GM21576 (cell line): Measurements from ENCODE around the gene LRTM1.

ENCODE experiments used
- ATAC-seq: cut with Tn5 transposase; IDR thresholded peaks from one replicate; pipeline ENCODE4 v1.9.1; 2021; ENCODE audit warnings: mild to moderate bottlenecking, moderate library complexity; ENCODE audit not compliant: unreplicated experiment

Gene LRTM1

GRCh38 chr3:54928046-54928770, at the start of gene LRTM1:
TSS of gene LRTM1 (minus strand) at chr3:54928059. CDS start at chr3:54927911, 148 bp downstream.
- no peak for ATAC-seq

- ATAC-seq: no peak
These were observed 49.6 kb upstream of the LRTM1 start for GRCh38 chr3:54977439-54977838.

GRCh38 chr3:54970895-54971294, 43.0 kb upstream of the LRTM1 start:
- ATAC-seq: no peak

- no peak for ATAC-seq
These were observed 41.8 kb upstream of the LRTM1 start for GRCh38 chr3:54969652-54970051.

GRCh38 chr3:54968546-54969172, 40.8 kb upstream of the LRTM1 start:
- no peak for ATAC-seq

GRCh38 chr3:54967731-54968161, 39.9 kb upstream of the LRTM1 start:
- ATAC-seq: no peak

GRCh38 chr3:54966979-54967378, 39.1 kb upstream of the LRTM1 start:
- ATAC-seq: no peak

GRCh38 chr3:54965746-54966145, 37.9 kb upstream of the LRTM1 start:
- ATAC-seq: no peak

GRCh38 chr3:54964081-54964480, 36.2 kb upstream of the LRTM1 start:
- no peak for ATAC-seq

GRCh38 chr3:54963641-54964040, 35.8 kb upstream of the LRTM1 start:
- ATAC-seq: no peak

GRCh38 chr3:54962200-54962599, 34.3 kb upstream of the LRTM1 start:
- no peak for ATAC-seq

GRCh38 chr3:54960701-54961100, 32.8 kb upstream of the LRTM1 start:
- ATAC-seq: no peak

GRCh38 chr3:54960082-54960481, 32.2 kb upstream of the LRTM1 start:
- no peak for ATAC-seq

- no peak for ATAC-seq
These were observed 29.9 kb upstream of the LRTM1 start for GRCh38 chr3:54957711-54958110.

GRCh38 chr3:54955941-54956340, 28.1 kb upstream of the LRTM1 start:
- ATAC-seq: no peak

GRCh38 chr3:54955496-54955895, 27.6 kb upstream of the LRTM1 start:
- no peak for ATAC-seq

- no peak for ATAC-seq
These were observed 26.7 kb upstream of the LRTM1 start for GRCh38 chr3:54954521-54954920.

- ATAC-seq: no peak
These were observed 26.2 kb upstream of the LRTM1 start for GRCh38 chr3:54954022-54954421.

- ATAC-seq: no peak
These were observed 23.5 kb upstream of the LRTM1 start for GRCh38 chr3:54951405-54951804.

- ATAC-seq: no peak
These were observed 22.6 kb upstream of the LRTM1 start for GRCh38 chr3:54950391-54951003.

- no peak for ATAC-seq
These were observed 21.7 kb upstream of the LRTM1 start for GRCh38 chr3:54949491-54950044.
